GM19467 (cell line): ENCODE results near the gene NUDT6.

ENCODE experiments used
- ATAC-seq: cut with Tn5 transposase; IDR thresholded peaks from one replicate; pipeline ENCODE4 v1.9.1; 2021; ENCODE audit warnings: mild to moderate bottlenecking, moderate library complexity; ENCODE audit not compliant: unreplicated experiment

NUDT6 gene

GRCh38 chr4:122914938-122915337 is 7.5 kb downstream of the NUDT6 start:
- ATAC-seq = no peak

GRCh38 chr4:122914292-122914904 is 8.0 kb downstream of the NUDT6 start:
- peak; percentile 93 for ATAC-seq

GRCh38 chr4:122912810-122913575 is 9.4 kb downstream of the NUDT6 start:
- ATAC-seq = no peak

GRCh38 chr4:122911588-122911987 is 10.8 kb downstream of the NUDT6 start:
- ATAC-seq = no peak

GRCh38 chr4:122909683-122910082 is 12.7 kb downstream of the NUDT6 start:
- ATAC-seq = no peak

- ATAC-seq = no peak
These were observed 14.2 kb downstream of the NUDT6 start for GRCh38 chr4:122908223-122908622.

- ATAC-seq = no peak
These were observed 15.5 kb downstream of the NUDT6 start for GRCh38 chr4:122906859-122907305.

GRCh38 chr4:122903766-122904288 is 18.6 kb downstream of the NUDT6 start:
- no peak for ATAC-seq

- no peak for ATAC-seq
These were observed 21.0 kb downstream of the NUDT6 start for GRCh38 chr4:122901247-122902010.

GRCh38 chr4:122900314-122900713 is 22.1 kb downstream of the NUDT6 start:
- ATAC-seq = no peak

GRCh38 chr4:122899682-122900081 is 22.7 kb downstream of the NUDT6 start:
- ATAC-seq = no peak

- ATAC-seq = no peak
These were observed 23.8 kb downstream of the NUDT6 start for GRCh38 chr4:122898370-122899150.

GRCh38 chr4:122896270-122896669 is 26.1 kb downstream of the NUDT6 start:
- no peak for ATAC-seq

- ATAC-seq = no peak
These were observed 26.9 kb downstream of the NUDT6 start for GRCh38 chr4:122895336-122895995.

GRCh38 chr4:122894827-122895226 is 27.6 kb downstream of the NUDT6 start:
- ATAC-seq = no peak

GRCh38 chr4:122890147-122890795 is 32.1 kb downstream of the NUDT6 start:
- no peak for ATAC-seq

- no peak for ATAC-seq
These were observed 32.7 kb downstream of the NUDT6 start for GRCh38 chr4:122889726-122890125.

GRCh38 chr4:122884499-122884898 is 37.9 kb downstream of the NUDT6 start:
- no peak for ATAC-seq

GRCh38 chr4:122882857-122883735 is 39.3 kb downstream of the NUDT6 start:
- ATAC-seq = no peak
